Measurements from ENCODE around the gene GGA3. TPM values are rescaled to one million over a fixed set of nuclear protein-coding genes. Genes with fewer than 3 reads are reported as not detected.
A peak's percentile ranks its signal among the peaks of the same experiment; 100 is the strongest.

GGA3 gene
- total RNA-seq, 1 donor from 2014 or later = 28.4 TPM

- Mint-ChIP-seq H3K27me3 (ENCODE audit: low read depth) (no peaks in the 10 kb centered on the region), H3K36me3 (ENCODE audit: low read depth) (no peaks in the 10 kb centered on the region), H3K9me3 (ENCODE audit: low read depth) (no peaks in the 10 kb centered on the region), H3K27ac (ENCODE audit: unreplicated experiment) (no peak overlapping the region), H3K4me3 (ENCODE audit: unreplicated experiment) (no peak overlapping the region), H3K4me1 (ENCODE audit: low read depth) (peaks cover 19% of the 10 kb centered on the region)
- DNase-seq (ENCODE audit: low spot score) = no peak
- TF ChIP-seq CTCF (IDR thresholded peaks at IDR 0.05) = no peak
Measured at GRCh38 chr17:75199886-75200618, 61.4 kb downstream of the GGA3 start.

- peaks cover 9% of the 10 kb centered on the region for H3K4me1 Mint-ChIP-seq (ENCODE audit: low read depth)
- H3K27ac Mint-ChIP-seq (ENCODE audit: unreplicated experiment) = peak overlapping the region; percentile 85
- H3K27me3 Mint-ChIP-seq (ENCODE audit: low read depth) = no peaks in the 10 kb centered on the region
- H3K36me3 Mint-ChIP-seq (ENCODE audit: low read depth) = no peaks in the 10 kb centered on the region
- DNase-seq (ENCODE audit: low spot score) = no peak
- TF ChIP-seq CTCF (IDR thresholded peaks at IDR 0.05) = no peak
- H3K9me3 Mint-ChIP-seq (ENCODE audit: low read depth) = no peaks in the 10 kb centered on the region
- no peak overlapping the region for H3K4me3 Mint-ChIP-seq (ENCODE audit: unreplicated experiment)
Measured at GRCh38 chr17:75194879-75195278, 66.5 kb downstream of the GGA3 start.

GRCh38 chr17:75191584-75191983 is 69.8 kb downstream of the GGA3 start:
- Mint-ChIP-seq H3K36me3 (ENCODE audit: low read depth) (no peaks in the 10 kb centered on the region), H3K9me3 (ENCODE audit: low read depth) (no peaks in the 10 kb centered on the region), H3K4me1 (ENCODE audit: low read depth) (peaks cover 9% of the 10 kb centered on the region), H3K4me3 (ENCODE audit: unreplicated experiment) (no peak overlapping the region), H3K27me3 (ENCODE audit: low read depth) (no peaks in the 10 kb centered on the region), H3K27ac (ENCODE audit: unreplicated experiment) (no peak overlapping the region)
- no peak for DNase-seq (ENCODE audit: low spot score)
- TF ChIP-seq CTCF (IDR thresholded peaks at IDR 0.05) = no peak

- H3K27ac Mint-ChIP-seq (ENCODE audit: unreplicated experiment) = no peak overlapping the region
- peaks cover 13% of the 10 kb centered on the region for H3K4me1 Mint-ChIP-seq (ENCODE audit: low read depth)
- DNase-seq (ENCODE audit: low spot score) = no peak
- H3K36me3 Mint-ChIP-seq (ENCODE audit: low read depth) = no peaks in the 10 kb centered on the region
- H3K9me3 Mint-ChIP-seq (ENCODE audit: low read depth) = no peaks in the 10 kb centered on the region
- no peaks in the 10 kb centered on the region for H3K27me3 Mint-ChIP-seq (ENCODE audit: low read depth)
- H3K4me3 Mint-ChIP-seq (ENCODE audit: unreplicated experiment) = no peak overlapping the region
- no peak for TF ChIP-seq CTCF (IDR thresholded peaks at IDR 0.05)
Measured at GRCh38 chr17:75188614-75189013, 72.8 kb downstream of the GGA3 start.

Other genes with a start within 250 kb of the GGA3 start
- gene MRPL58, start 248.9 kb downstream of the GGA3 start, total RNA-seq = 18.9 to 25.7 TPM (median 19.8 TPM) in 3 replicates
- gene ATP5PD, start 214.6 kb downstream of the GGA3 start, total RNA-seq = 178 to 185 TPM (median 183 TPM) in 3 replicates
- gene KCTD2, start 214.4 kb downstream of the GGA3 start, total RNA-seq = 16.8 to 20.4 TPM (median 17.1 TPM) in 3 replicates
- 2.1 to 3.0 TPM (median 3.0 TPM) in 3 replicates for gene SLC16A5, start 173.7 kb downstream of the GGA3 start, total RNA-seq
- gene ARMC7, start 151.6 kb downstream of the GGA3 start, total RNA-seq = 10.8 to 12.3 TPM (median 12.1 TPM) in 3 replicates
- 23.3 to 31.2 TPM (median 30.4 TPM) in 3 replicates for gene NT5C, start 129.9 kb downstream of the GGA3 start, total RNA-seq
- 78.6 to 90.4 TPM (median 86.4 TPM) in 3 replicates for gene JPT1, start 107.1 kb downstream of the GGA3 start, total RNA-seq
- gene SUMO2, start 78.6 kb downstream of the GGA3 start, total RNA-seq = 307 to 347 TPM (median 312 TPM) in 3 replicates
- gene NUP85, start 55.9 kb downstream of the GGA3 start, total RNA-seq = 36.7 to 63.9 TPM (median 41.3 TPM) in 3 replicates
- gene MRPS7, start 273 bp upstream of the GGA3 start, total RNA-seq = 38.2 to 49.5 TPM (median 41.1 TPM) in 3 replicates
- 19.0 to 21.6 TPM (median 20.4 TPM) in 3 replicates for gene MIF4GD, start 9.6 kb upstream of the GGA3 start, total RNA-seq
- gene SLC25A19, start 27.8 kb upstream of the GGA3 start, total RNA-seq = 6.7 to 11.7 TPM (median 11.3 TPM) in 3 replicates
- gene GRB2, start 144.1 kb upstream of the GGA3 start, total RNA-seq = 73.9 to 83.7 TPM (median 79.4 TPM) in 3 replicates
- gene TMEM94, start 195.0 kb upstream of the GGA3 start, total RNA-seq = 45.6 to 52.3 TPM (median 49.5 TPM) in 3 replicates